ENCODE measurements around the gene IFT81. TPM values are rescaled to one million over a fixed set of nuclear protein-coding genes. Genes with fewer than 3 reads are reported as not detected.
"Not testable (repeated sequence)": the region's sequence is repeated elsewhere in the genome, so short reads cannot be mapped to it uniquely, and the experiment has no call there.

Gene IFT81
- total RNA-seq, 1 donor from 2014 or later, result 18.7 TPM

- TF ChIP-seq CTCF (IDR thresholded peaks at IDR 0.05; ENCODE audit: unreplicated experiment), result no peak
- H3K27me3 Mint-ChIP-seq (ENCODE audit: unreplicated experiment), result peaks cover 2% of the 10 kb centered on the region
- no peak overlapping the region for H3K4me3 Mint-ChIP-seq (ENCODE audit: unreplicated experiment)
- no peak overlapping the region for H3K27ac Mint-ChIP-seq (ENCODE audit: unreplicated experiment)
- H3K4me1 Mint-ChIP-seq (ENCODE audit: unreplicated experiment), result peaks cover 21% of the 10 kb centered on the region
- H3K9me3 Mint-ChIP-seq (ENCODE audit: unreplicated experiment), result no peaks in the 10 kb centered on the region
- H3K36me3 Mint-ChIP-seq (ENCODE audit: low read depth, unreplicated experiment), result peaks cover 7% of the 10 kb centered on the region
- DNase-seq (ENCODE audit: low spot score), result no peak
These were observed 11.9 kb upstream of the IFT81 start for GRCh38 chr12:110112335-110112660.

- no peaks in the 10 kb centered on the region for H3K9me3 Mint-ChIP-seq (ENCODE audit: unreplicated experiment)
- no peak for DNase-seq (ENCODE audit: low spot score)
- TF ChIP-seq CTCF (IDR thresholded peaks at IDR 0.05; ENCODE audit: unreplicated experiment), result no peak
- H3K36me3 Mint-ChIP-seq (ENCODE audit: low read depth, unreplicated experiment), result peaks cover 7% of the 10 kb centered on the region
- H3K4me3 Mint-ChIP-seq (ENCODE audit: unreplicated experiment), result no peak overlapping the region
- peaks cover 26% of the 10 kb centered on the region for H3K4me1 Mint-ChIP-seq (ENCODE audit: unreplicated experiment)
- no peak overlapping the region for H3K27ac Mint-ChIP-seq (ENCODE audit: unreplicated experiment)
- no peaks in the 10 kb centered on the region for H3K27me3 Mint-ChIP-seq (ENCODE audit: unreplicated experiment)
These were observed 9.6 kb upstream of the IFT81 start for GRCh38 chr12:110114528-110114937.

- TF ChIP-seq CTCF (IDR thresholded peaks at IDR 0.05; ENCODE audit: unreplicated experiment), result no peak
- H3K9me3 Mint-ChIP-seq (ENCODE audit: unreplicated experiment), result no peaks in the 10 kb centered on the region
- peaks cover 30% of the 10 kb centered on the region for H3K4me1 Mint-ChIP-seq (ENCODE audit: unreplicated experiment)
- H3K36me3 Mint-ChIP-seq (ENCODE audit: low read depth, unreplicated experiment), result peaks cover 7% of the 10 kb centered on the region
- H3K27me3 Mint-ChIP-seq (ENCODE audit: unreplicated experiment), result peaks cover 2% of the 10 kb centered on the region
- no peak overlapping the region for H3K27ac Mint-ChIP-seq (ENCODE audit: unreplicated experiment)
- DNase-seq (ENCODE audit: low spot score), result no peak
- H3K4me3 Mint-ChIP-seq (ENCODE audit: unreplicated experiment), result no peak overlapping the region
These were observed 8.5 kb upstream of the IFT81 start for GRCh38 chr12:110115675-110116074.

- Mint-ChIP-seq H3K36me3 (ENCODE audit: low read depth, unreplicated experiment) (peaks cover 4% of the 10 kb centered on the region), H3K4me3 (ENCODE audit: unreplicated experiment) (no peak overlapping the region), H3K9me3 (ENCODE audit: unreplicated experiment) (no peaks in the 10 kb centered on the region), H3K4me1 (ENCODE audit: unreplicated experiment) (peaks cover 33% of the 10 kb centered on the region), H3K27ac (ENCODE audit: unreplicated experiment) (peak overlapping the region; percentile 66), H3K27me3 (ENCODE audit: unreplicated experiment) (peaks cover 2% of the 10 kb centered on the region)
- TF ChIP-seq CTCF (IDR thresholded peaks at IDR 0.05; ENCODE audit: unreplicated experiment), result no peak
- DNase-seq (ENCODE audit: low spot score), result no peak
These were observed 7.5 kb upstream of the IFT81 start for GRCh38 chr12:110116623-110117022.

GRCh38 chr12:110117210-110117609 is 6.9 kb upstream of the IFT81 start:
- not testable (repeated sequence) for H3K9me3 Mint-ChIP-seq (ENCODE audit: unreplicated experiment); H3K27me3 Mint-ChIP-seq (ENCODE audit: unreplicated experiment); DNase-seq (ENCODE audit: low spot score); H3K36me3 Mint-ChIP-seq (ENCODE audit: low read depth, unreplicated experiment); H3K4me3 Mint-ChIP-seq (ENCODE audit: unreplicated experiment)
- Mint-ChIP-seq H3K4me1 (ENCODE audit: unreplicated experiment) (peaks cover 35% of the 10 kb centered on the region), H3K27ac (ENCODE audit: unreplicated experiment) (peak overlapping the region; percentile 93)
